PC-9 (cell line): ENCODE data around the gene RBM19. TPM values are rescaled to one million over a fixed set of nuclear protein-coding genes. Genes with fewer than 3 reads are reported as not detected.

Experiments used
- BruUV-seq: library from RNA; stranded (reverse); fragments of 400-500 nt; replicated peaks from 2 replicates; lab custom pipeline; 2021; lab: Mats Ljungman, UMichigan
- CTCF ChIA-PET: fragments of 300-600 bp; sonication (Branson Sonifier 250); formaldehyde crosslinking; loops from one replicate; lab custom pipeline; 2022; ENCODE audit warnings: antibody characterized with exemption; lab: Charles Lee
- POLR2A ChIA-PET: fragments of 300-600 bp; sonication (Branson Sonifier 250); formaldehyde crosslinking; loops from one replicate; lab custom pipeline; 2022; ENCODE audit warnings: antibody characterized with exemption; ENCODE audit not compliant: unreplicated experiment; lab: Charles Lee
- DNase-seq, 2 experiments: peaks; one replicate each; pipeline versions ENCODE4 v3.0.0 to v3.0.0-alpha.2; 2015 to 2022; ENCODE audit warnings: mixed read lengths in 1 of 2
- H2AFZ ChIP-seq: fragments of 200-600 bp; sonication (generic); 2 replicates; pipeline ENCODE4 v1.8.1; 2017; ENCODE audit warnings: antibody characterized with exemption
- H3F3A ChIP-seq: fragments of 200-600 bp; sonication (generic); 2 replicates; pipeline ENCODE4 v1.8.1; 2017; ENCODE audit warnings: antibody characterized with exemption, mild to moderate bottlenecking, low read depth; ENCODE audit not compliant: insufficient read depth
- H3K27ac ChIP-seq: fragments of 200-600 bp; sonication (generic); 2 replicates; pipeline ENCODE4 v1.6.1; 2016; ENCODE audit warnings: mixed run types
- H3K27me3 ChIP-seq: fragments of 200-600 bp; sonication (generic); 2 replicates; pipeline ENCODE4 v1.6.1; 2016; ENCODE audit warnings: low read depth, mixed run types; ENCODE audit not compliant: insufficient read depth
- H3K36me3 ChIP-seq: fragments of 200-600 bp; sonication (generic); 2 replicates; pipeline ENCODE4 v1.6.1; 2016; ENCODE audit warnings: low read depth, mixed run types
- H3K4me1 ChIP-seq: fragments of 200-600 bp; sonication (generic); replicated peaks from 2 replicates; pipeline ENCODE4 v1.6.1; 2016; ENCODE audit warnings: mixed run types; ENCODE audit not compliant: insufficient read depth
- H3K4me2 ChIP-seq: fragments of 200-600 bp; sonication (generic); 2 replicates; pipeline ENCODE4 v1.6.1; 2017; ENCODE audit warnings: mixed run types
- H3K4me3 ChIP-seq: fragments of 200-600 bp; sonication (generic); 2 replicates; pipeline ENCODE4 v1.6.1; 2016; ENCODE audit warnings: mixed run types
- H3K79me2 ChIP-seq: fragments of 200-600 bp; sonication (generic); 2 replicates; pipeline ENCODE4 v1.6.1; 2017; ENCODE audit warnings: low read depth, mixed run types
- H3K9me2 ChIP-seq: fragments of 200-600 bp; sonication (generic); 2 replicates; pipeline ENCODE4 v1.8.1; 2017; ENCODE audit warnings: mild to moderate bottlenecking; ENCODE audit not compliant: insufficient read depth
- H3K9me3 ChIP-seq: fragments of 200-600 bp; sonication (generic); 2 replicates; pipeline ENCODE4 v1.8.1; 2016; ENCODE audit warnings: low read depth; ENCODE audit not compliant: insufficient read depth
- H4K20me1 ChIP-seq: fragments of 200-600 bp; sonication (generic); 2 replicates; pipeline ENCODE4 v1.8.1; 2017; ENCODE audit not compliant: insufficient read depth
- EZH2 ChIP-seq: fragments of 200-600 bp; sonication (generic); IDR thresholded peaks from 2 replicates; pipeline ENCODE4 v1.8.0; 2017; ENCODE audit warnings: antibody characterized with exemption, low read depth
- intact Hi-C: fragments of 100-400 bp; cut with micrococcal nuclease; formaldehyde crosslinking; loops from one replicate; pipeline ENCODE4 v1.10.0; 2022; ENCODE audit not compliant: unreplicated experiment
- total RNA-seq: library from RNA; stranded (reverse); gene quantifications from 2 replicates; pipeline ENCODE4 v1.2.3, GENCODE V29; 2021
- TF ChIP-seq, protein P1 (sequence below): fragments of 200-600 bp; sonication (generic); conservative IDR thresholded peaks from 2 replicates; pipeline ENCODE4 v1.6.1; 2017; ENCODE audit warnings: mixed run types, antibody characterized with exemption, mild to moderate bottlenecking, moderate library complexity

RBM19 gene
- total RNA-seq, 1 experiment from 2014 or later, result 23.8 TPM

DNA sequence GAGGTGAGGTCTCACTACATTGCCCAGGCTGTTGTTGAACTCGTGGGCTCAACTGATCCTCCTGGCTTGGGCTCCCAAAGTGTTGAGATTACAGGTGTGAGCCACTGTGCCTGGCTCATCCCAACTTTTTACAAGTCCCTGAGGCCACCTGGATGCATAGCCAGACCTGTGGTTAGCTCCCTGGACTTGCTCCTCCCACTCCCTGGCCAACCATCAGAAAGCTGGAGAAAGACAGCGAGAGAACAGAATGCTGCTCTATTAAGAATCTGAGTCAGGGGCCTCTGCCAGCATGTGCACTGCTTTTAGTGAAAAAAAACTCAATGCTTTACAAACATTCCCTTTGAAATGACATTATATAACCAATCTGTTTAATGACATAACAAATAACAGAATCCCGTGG lies 78.2 kb downstream of the RBM19 start:
- no peaks in the 10 kb centered on the region for H3F3A ChIP-seq
- POLR2A ChIA-PET, result no interaction called here
- CTCF ChIA-PET, result no interaction called here
- TF ChIP-seq EZH2, result no peak
- TF ChIP-seq, protein P1, sequence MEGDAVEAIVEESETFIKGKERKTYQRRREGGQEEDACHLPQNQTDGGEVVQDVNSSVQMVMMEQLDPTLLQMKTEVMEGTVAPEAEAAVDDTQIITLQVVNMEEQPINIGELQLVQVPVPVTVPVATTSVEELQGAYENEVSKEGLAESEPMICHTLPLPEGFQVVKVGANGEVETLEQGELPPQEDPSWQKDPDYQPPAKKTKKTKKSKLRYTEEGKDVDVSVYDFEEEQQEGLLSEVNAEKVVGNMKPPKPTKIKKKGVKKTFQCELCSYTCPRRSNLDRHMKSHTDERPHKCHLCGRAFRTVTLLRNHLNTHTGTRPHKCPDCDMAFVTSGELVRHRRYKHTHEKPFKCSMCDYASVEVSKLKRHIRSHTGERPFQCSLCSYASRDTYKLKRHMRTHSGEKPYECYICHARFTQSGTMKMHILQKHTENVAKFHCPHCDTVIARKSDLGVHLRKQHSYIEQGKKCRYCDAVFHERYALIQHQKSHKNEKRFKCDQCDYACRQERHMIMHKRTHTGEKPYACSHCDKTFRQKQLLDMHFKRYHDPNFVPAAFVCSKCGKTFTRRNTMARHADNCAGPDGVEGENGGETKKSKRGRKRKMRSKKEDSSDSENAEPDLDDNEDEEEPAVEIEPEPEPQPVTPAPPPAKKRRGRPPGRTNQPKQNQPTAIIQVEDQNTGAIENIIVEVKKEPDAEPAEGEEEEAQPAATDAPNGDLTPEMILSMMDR, result no peak
- no peaks in the 10 kb centered on the region for H3K27me3 ChIP-seq
- H3K9me3 ChIP-seq, result no peaks in the 10 kb centered on the region
- H3K79me2 ChIP-seq, result no peaks in the 10 kb centered on the region
- H3K4me2 ChIP-seq, result no peak overlapping the region
- no TSS peak for BruUV-seq
- H2AFZ ChIP-seq, result no peak overlapping the region
- intact Hi-C loops, result no loop called here
- no peaks in the 10 kb centered on the region for H3K9me2 ChIP-seq
- H3K27ac ChIP-seq, result no peak overlapping the region
- H3K4me3 ChIP-seq, result no peak overlapping the region
- DNase-seq, result no peak
- H4K20me1 ChIP-seq, result no peaks in the 10 kb centered on the region; the same call in 1 of the 2 replicates
- H3K36me3 ChIP-seq, result no peaks in the 10 kb centered on the region
- no peaks in the 10 kb centered on the region for H3K4me1 ChIP-seq

DNA sequence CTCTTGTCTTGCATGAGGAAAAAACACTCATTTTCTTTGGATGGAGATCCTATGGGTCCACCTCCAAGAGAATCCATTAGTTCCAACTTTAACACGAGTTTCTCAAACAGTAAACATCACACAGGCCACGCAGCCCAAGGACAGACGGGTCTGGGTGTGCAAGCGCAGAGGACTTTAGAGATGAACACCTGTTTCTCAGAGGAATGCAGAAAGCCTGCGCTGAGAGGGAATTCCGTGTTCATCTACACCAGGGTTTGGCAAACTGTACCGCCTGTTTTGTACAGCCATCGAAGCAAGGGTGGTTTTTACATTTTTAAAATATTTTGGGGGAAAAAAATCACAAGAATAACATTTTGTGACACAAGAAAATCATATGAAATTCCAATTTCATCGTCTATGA lies 79.4 kb downstream of the RBM19 start:
- H4K20me1 ChIP-seq, result no peaks in the 10 kb centered on the region; the same call in 1 of the 2 replicates
- H3K36me3 ChIP-seq, result no peaks in the 10 kb centered on the region
- DNase-seq, result no peak
- no peak overlapping the region for H3K4me3 ChIP-seq
- no peaks in the 10 kb centered on the region for H3K9me3 ChIP-seq
- no peaks in the 10 kb centered on the region for H3K9me2 ChIP-seq
- ChIA-PET POLR2A (no interaction called here), CTCF (no interaction called here)
- TF ChIP-seq, protein P1, result no peak
- TF ChIP-seq EZH2, result no peak
- BruUV-seq, result no TSS peak
- intact Hi-C loops, result no loop called here
- H3K27ac ChIP-seq, result no peak overlapping the region
- H2AFZ ChIP-seq, result no peak overlapping the region
- no peaks in the 10 kb centered on the region for H3K4me1 ChIP-seq
- H3K4me2 ChIP-seq, result no peak overlapping the region
- no peaks in the 10 kb centered on the region for H3F3A ChIP-seq
- no peaks in the 10 kb centered on the region for H3K27me3 ChIP-seq
- no peaks in the 10 kb centered on the region for H3K79me2 ChIP-seq

DNA sequence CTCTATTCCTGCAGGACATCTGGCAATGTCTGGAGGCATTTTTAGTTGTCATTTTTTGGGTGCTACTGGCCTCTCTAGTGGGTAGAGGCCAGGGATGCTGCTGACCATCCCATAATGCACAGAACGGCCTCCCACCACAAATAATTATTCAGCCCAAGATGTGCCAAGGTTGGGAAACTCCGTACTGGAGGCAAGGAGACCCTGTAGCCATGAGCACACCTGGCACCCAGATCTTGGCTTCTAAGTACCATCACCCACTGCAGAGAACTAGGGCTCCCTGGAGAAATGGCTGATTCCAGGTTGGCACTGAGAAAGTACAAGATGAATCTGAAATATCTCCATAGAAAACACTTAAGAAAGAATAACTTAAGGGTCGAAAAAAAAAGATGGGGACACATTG lies 81.7 kb downstream of the RBM19 start:
- H2AFZ ChIP-seq, result no peak overlapping the region
- H3K9me2 ChIP-seq, result no peaks in the 10 kb centered on the region
- H3K9me3 ChIP-seq, result no peaks in the 10 kb centered on the region
- no peaks in the 10 kb centered on the region for H3K36me3 ChIP-seq
- DNase-seq, result no peak
- no peak overlapping the region for H3K4me3 ChIP-seq
- no peaks in the 10 kb centered on the region for H3K4me1 ChIP-seq
- H3K4me2 ChIP-seq, result no peak overlapping the region
- no TSS peak for BruUV-seq
- ChIA-PET POLR2A (no interaction called here), CTCF (interaction anchor here (0.6 kb wide), 1 partner anchor 22 kb away, joined by 5 read pairs; no protein-coding TSS in a partner anchor)
- H3K27me3 ChIP-seq, result no peaks in the 10 kb centered on the region
- H3K27ac ChIP-seq, result no peak overlapping the region
- TF ChIP-seq, protein P1, result no peak
- no peak for TF ChIP-seq EZH2
- H3F3A ChIP-seq, result no peaks in the 10 kb centered on the region
- no peaks in the 10 kb centered on the region; the same call in 1 of the 2 replicates for H4K20me1 ChIP-seq
- intact Hi-C loops, result no loop called here
- H3K79me2 ChIP-seq, result no peaks in the 10 kb centered on the region
